AG09309 (cell line): ENCODE results near the gene PRELP.

Experiments
- DNase-seq: peaks from one replicate; pipeline ENCODE4 v3.0.0-alpha.2; 2010; ENCODE audit warnings: low read depth
- H3K4me3 ChIP-seq: 2 replicates; pipeline ENCODE4 v1.5.1; 2011; ENCODE audit warnings: mild to moderate bottlenecking, low read depth, low read length, moderate library complexity; ENCODE audit not compliant: control insufficient read depth
- TF ChIP-seq, protein P1 (sequence below): IDR thresholded peaks from 2 replicates; pipeline ENCODE4 v1.5.1; 2011; ENCODE audit warnings: mild to moderate bottlenecking, low read depth, low read length, inconsistent platforms; ENCODE audit not compliant: insufficient read depth, control insufficient read depth; ENCODE audit errors: missing control alignments

Gene PRELP

DNA sequence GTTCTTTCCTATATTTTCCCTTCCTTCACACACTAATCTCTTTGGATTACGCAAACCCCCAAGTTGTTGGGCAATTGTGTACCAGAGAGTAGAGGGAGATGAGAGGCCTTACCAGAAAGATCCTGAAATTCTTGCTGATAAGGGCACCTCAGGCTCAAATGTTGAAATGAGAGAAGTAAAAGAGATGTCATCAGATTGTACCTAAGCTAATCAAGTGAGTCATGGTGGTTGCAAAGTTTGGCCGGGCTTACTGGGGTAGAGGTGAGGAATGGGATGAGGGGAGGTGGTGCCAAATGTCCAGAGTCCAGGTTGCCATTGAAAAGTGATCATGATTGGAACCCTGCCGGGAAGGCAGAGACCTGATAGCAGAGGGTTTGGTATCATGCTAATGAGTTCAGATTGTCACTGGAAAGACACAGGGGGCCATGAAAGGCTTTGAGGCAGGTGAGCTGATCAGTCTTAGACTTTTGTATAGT, 61.4 kb downstream of the PRELP start:
- DNase-seq, result no peak
- TF ChIP-seq, protein P1, sequence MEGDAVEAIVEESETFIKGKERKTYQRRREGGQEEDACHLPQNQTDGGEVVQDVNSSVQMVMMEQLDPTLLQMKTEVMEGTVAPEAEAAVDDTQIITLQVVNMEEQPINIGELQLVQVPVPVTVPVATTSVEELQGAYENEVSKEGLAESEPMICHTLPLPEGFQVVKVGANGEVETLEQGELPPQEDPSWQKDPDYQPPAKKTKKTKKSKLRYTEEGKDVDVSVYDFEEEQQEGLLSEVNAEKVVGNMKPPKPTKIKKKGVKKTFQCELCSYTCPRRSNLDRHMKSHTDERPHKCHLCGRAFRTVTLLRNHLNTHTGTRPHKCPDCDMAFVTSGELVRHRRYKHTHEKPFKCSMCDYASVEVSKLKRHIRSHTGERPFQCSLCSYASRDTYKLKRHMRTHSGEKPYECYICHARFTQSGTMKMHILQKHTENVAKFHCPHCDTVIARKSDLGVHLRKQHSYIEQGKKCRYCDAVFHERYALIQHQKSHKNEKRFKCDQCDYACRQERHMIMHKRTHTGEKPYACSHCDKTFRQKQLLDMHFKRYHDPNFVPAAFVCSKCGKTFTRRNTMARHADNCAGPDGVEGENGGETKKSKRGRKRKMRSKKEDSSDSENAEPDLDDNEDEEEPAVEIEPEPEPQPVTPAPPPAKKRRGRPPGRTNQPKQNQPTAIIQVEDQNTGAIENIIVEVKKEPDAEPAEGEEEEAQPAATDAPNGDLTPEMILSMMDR, result no peak
- no peak overlapping the region for H3K4me3 ChIP-seq

DNA sequence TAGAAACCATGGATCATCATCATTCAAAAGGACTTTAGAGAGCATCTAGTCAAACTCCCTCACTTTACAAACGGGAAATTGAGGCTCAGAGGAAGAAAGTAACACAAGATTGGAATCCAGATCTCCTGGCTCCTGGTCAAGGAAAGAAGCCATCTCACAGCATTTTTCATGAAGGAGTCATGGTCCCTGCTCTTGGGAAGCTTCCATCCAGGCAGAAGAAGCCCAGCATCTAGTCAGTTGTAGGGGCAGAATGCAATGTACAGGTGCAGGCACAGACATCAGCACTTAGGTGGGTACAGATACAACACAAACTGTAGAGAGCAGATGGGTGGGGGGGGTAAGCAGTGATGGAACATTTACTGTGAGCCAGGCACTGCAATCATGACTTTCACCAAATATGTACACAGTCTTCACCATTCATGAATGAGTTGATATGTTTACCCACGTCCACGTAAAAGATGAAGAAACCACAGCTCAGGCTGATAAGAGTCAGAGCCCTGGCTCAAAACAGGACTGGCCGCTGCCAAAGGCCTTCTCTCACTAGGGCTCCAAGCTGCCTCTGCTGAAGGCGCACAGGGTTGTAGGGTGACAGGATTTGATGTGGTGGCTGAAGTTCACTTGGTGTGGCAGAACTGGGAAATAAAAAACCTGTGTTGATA, 62.3 kb downstream of the PRELP start:
- H3K4me3 ChIP-seq, result no peak overlapping the region
- no peak for DNase-seq
- TF ChIP-seq, protein P1, result no peak

DNA sequence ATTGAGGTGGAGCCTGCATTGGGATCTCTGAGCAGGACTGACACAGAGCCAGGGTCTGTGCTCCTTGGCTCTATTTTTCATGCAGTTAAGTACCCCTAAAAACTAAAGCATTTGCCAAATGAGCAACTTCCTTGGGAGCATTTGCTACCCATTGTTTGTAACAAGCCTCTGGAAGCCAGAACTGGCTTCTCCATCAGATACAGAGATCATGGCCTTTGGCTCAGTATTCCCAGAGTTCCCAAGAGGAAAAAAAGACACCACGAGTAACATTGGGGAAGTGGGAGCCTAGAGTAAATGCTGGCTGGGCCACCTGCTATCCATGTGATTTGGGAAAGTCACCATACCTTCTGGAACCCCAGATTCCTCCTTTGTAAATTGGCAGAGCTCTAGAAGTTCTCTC, 63.1 kb downstream of the PRELP start:
- DNase-seq, result no peak
- no peak overlapping the region for H3K4me3 ChIP-seq
- TF ChIP-seq, protein P1, result no peak

GRCh38 chr1:203539831-203540546, 64.4 kb downstream of the PRELP start:
- no peak overlapping the region for H3K4me3 ChIP-seq
- TF ChIP-seq, protein P1, result no peak
- no peak for DNase-seq
